ENCODE results near the gene PTPN14.

- TF ChIP-seq FOXA1 (IDR thresholded peaks at IDR 0.05) (no peak), HDGF (IDR thresholded peaks at IDR 0.05; ENCODE audit: borderline replicate concordance) (no peak), ZNF384 (IDR thresholded peaks at IDR 0.05) (no peak), LEF1 (IDR thresholded peaks at IDR 0.05; ENCODE audit: borderline replicate concordance) (no peak), L3MBTL2 (conservative IDR thresholded peaks at IDR 0.05) (no peak), ELF4 (IDR thresholded peaks at IDR 0.05) (no peak), NFRKB (IDR thresholded peaks at IDR 0.05) (no peak), TARDBP (IDR thresholded peaks at IDR 0.05) (no peak), SP1 (IDR thresholded peaks at IDR 0.05) (no peak), SUZ12 (IDR thresholded peaks at IDR 0.05) (no peak), FOXK2 (IDR thresholded peaks at IDR 0.05) (no peak), BHLHE40 (IDR thresholded peaks at IDR 0.05; ENCODE audit: borderline replicate concordance) (no peak), FOXM1 (IDR thresholded peaks at IDR 0.05; ENCODE audit: borderline replicate concordance) (no peak)
Measured at GRCh38 chr1:214513394-214513793, 38.0 kb downstream of the PTPN14 start.
